Tongue (tissue), 2 donors: ENCODE results near the gene MMD. TPM values are rescaled to one million over a fixed set of nuclear protein-coding genes. Genes with fewer than 3 reads are reported as not detected.
"Not testable (repeated sequence)": the region's sequence is repeated elsewhere in the genome, so short reads cannot be mapped to it uniquely, and the experiment has no call there.

Experiments used
- DNase-seq: peaks from one replicate; pipeline ENCODE4 v3.0.0-alpha.2; 2015
- total RNA-seq: library from RNA; depleted of rRNA; stranded (reverse); fragments of >200 nt; gene quantifications from one replicate; pipeline ENCODE4 v1.2.3, GENCODE V29; 2014

Gene MMD
- total RNA-seq, 1 donor from 2014 or later = 10.3 TPM

DNA sequence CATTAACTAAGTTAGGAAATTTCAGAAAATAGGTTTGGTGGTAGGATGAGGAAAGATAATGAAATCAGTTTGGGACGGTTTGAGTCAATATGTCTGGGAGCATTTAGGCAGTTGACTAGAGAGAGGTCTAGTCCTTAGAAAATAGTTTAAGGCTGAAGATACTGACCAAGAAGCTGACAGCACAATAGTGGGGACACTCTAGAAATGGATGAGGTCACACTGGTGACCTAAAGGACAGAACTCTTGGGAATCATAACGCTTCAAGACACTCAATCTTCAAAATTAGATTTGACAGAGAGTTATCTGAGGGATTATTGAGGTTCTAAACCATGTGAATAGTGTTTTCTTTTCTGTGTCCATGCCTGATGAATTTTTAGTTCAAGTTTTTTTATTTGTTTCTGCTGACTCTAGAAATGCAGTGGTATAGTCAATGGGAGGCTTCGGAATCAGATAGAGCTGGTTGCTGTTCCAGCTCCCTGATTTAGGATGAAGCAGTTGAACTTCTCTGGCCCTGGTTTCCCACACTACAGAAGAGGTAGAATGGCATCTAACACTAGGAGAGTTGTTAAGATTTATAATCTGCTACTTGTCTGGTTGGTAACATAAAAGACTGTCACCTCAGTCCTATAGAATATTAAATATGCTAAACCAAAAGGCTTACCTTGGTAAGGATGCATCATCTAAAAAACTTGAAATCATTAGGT lies 29.7 kb downstream of the MMD start:
- no peak for DNase-seq

DNA sequence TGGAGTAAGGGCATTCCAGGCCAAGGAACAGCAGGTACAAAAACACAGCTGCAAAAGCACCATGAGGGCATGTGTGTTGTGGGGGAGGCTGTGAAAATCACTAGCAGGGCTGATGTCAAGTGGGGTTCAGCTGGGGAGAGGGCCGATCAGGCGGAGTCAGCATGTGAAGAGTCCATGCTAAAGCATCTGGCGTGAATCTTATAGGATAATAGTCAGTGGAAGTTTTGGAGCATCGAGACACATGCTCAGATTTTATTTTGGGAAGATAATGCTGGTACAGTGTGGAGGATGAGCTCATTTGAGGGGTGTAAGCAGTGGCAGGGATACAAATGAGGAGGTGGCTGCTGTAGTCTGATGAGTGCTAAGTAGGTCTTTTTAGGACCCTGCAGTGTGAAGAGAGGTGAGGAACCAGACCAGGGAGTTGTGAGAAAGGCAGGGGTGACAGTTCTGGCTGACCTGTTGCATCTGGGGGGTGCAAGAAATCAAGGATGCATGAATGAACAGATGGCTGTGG lies 30.3 kb downstream of the MMD start:
- no peak for DNase-seq

DNA sequence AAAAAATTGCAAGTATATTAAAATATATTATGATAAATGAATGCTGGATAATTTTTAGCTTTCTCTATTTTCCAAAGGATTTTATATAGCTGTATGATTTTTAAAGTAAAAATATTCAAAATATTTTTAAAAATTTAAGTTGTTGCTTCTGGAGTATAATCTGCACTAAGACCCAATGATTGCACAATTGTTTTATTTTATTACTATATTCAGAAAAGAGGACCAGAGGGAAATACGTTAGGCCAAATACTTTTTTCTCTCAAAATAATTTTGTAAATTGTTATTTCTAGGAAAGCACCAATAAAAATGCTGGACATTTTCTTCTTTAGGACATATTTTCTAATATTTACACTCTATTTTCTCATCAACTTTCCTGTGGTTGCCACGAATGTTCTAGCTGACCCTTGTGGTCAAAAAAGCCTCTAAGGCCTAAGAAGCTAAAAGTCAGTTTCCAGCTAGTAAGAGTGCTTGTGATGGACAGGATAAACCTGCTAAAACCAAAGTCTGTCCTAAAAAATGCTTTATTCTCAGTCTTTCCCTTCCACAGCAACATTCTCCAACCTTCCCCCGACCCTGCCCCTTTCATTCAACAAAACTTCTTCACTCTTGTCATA lies 31.2 kb downstream of the MMD start:
- no peak for DNase-seq

DNA sequence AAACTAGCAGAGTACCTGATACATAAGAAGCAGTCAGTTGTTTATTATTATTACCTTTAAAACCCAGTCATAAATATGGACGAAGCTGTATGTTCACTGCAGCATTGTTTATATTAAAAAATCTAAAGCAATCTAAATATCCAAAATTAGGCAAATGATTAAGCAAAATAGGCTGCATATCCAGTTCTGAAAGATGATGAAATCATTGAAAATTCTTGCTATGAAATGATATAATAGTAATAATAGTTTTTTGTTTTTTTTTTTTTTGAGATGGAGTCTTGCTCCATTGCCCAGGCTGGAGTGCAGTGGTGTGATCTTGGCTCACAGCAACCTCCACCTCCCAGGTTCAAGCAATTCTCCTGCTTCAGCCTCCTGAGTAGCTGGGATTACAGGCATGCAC lies 31.9 kb downstream of the MMD start:
- DNase-seq = not testable (repeated sequence)

DNA sequence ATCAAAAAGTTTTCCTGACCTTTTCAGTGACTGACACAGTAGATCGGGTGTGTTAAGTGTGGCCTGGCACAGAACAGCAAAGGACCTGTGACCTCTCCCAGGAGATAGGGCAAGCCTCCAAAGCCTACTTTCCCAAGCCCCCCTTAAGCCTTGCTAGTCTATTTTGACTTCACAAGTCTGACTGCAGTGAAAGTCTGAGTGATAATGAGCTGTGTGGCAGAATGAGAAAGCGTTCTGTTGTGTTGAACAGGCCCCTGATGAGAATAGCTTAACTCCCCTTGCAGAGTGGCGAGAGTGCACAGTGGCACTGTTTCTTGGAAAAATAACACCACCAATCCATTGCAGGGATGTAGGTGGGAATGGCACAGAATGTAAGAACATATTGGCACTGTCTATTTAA lies 32.8 kb downstream of the MMD start:
- no peak for DNase-seq

DNA sequence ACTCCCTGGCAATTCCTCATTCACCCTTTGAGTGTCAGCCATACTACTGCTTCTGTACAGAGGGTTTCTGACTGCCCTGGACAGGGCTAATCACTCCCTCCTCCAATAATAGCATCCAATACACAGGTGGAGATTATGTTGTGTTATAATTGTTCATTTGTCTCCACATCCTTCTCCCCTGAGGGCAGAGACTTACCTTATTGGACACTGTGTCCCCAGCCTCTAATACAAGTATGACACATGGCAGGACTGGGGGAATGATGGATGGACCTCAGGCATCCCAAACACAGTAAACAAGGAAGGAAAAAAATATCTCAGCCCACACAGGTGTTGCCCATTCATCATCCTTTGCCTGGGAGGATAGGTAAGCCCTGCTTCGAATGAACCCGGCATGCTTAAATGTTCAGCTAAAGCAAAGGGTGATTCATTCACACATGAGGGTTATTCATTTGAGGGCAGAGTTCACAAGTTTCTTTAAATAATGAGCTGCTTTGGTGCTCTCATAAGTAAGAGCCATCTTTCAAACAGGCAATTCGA lies 34.8 kb downstream of the MMD start:
- no peak for DNase-seq

DNA sequence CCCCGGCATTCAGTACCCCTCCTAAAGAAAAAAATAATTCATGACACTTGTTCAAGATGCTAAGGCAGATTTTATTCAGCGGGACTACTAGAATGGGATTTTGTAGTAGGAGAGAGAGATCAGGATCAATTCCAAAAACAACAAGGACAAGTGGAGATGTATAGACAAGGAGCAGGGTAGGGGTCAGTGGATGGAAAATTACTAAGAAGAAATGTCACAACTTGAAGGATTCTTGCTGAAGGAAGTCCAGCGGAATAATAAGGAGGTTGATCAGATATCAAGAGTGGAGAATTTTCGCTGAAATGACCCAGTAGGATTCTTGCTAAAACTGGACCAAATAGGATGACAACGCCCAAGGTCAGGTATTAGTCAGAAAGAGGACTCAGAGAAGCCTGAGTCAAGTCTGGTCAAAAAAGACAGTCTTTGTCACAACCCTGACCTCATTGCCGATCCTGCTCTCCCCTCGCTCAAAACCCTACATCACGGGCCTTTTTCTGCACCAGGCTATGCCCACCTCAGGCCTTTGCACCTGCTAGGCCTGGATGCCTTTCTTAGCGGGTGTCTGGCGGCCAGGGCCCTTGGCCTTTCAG lies 36.9 kb downstream of the MMD start:
- no peak for DNase-seq

DNA sequence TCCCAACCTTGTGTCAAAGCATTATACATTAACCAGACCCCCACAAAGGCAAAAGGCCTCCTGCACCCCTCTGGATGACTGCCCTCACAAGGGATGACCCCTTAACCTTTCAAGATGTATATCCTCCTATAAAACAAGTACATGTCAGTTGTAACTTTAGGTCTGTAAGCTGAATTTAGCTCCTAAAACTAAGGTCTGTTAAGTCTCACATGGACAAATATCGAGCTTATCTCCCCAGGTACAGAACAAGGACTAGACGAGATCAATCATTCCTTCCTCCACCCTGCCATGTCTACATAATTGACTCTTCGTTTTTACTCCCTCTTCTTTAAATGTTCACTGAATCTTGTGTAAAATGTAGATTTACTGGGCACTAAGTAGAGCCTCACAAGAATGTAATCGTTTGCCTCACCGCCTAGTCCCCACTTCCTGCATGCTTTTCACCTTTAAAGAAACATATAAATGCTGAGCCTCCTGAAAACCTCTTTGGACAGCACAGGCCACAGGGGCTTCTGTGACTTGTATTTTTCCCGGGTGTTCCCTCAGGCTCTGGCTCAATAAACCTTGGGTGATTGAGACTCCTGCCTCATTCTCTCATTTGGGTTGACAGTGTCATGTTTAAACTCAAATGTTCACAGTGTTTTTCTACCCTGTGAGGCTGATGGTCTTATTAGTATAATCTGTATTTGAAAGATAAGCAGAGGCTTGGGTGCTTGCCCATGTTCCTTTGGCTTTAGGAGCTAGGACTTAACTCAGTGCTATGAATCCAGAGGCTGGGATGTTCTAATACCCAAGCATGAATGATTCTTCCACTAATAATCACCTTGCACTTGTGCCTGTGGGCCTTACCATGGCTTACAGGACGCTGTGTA lies 37.6 kb downstream of the MMD start:
- no peak for DNase-seq

DNA sequence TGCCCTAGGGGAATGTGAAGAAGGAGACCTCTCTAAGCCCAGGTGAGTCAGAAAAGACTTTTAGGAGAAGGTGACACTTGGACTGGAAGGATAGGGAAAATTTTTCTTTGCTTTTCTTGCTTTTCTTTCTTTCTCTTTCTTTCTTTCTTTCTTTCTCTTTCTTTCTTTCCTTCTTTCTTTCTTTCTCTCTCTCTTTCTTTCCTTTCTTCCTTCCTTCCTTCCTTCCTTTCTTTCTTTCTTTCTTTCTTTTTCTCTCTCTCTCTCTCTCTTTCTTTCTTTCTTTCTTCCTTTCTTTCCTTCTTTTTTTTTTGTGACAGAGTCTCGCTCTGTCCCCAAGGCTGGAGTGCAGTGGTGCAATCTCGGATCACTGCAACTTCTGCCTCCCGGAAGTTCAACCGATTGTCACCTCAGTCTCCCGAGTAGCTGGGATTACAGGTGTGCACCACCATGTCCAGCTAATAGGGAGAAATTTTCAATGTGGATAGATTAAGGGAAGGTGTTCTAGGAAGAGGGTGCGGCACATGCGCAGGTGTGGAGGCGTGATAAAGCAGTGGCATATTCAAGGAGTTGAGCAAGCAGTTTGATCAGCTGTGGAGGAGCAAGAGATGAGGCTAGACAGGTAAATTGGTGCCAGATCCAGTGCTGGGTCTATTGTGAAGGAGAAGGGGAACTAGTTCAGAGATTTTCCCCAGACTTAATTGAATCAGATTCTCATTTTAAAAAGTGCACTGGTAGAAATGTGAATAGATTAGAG lies 40.4 kb downstream of the MMD start:
- DNase-seq = no peak

DNA sequence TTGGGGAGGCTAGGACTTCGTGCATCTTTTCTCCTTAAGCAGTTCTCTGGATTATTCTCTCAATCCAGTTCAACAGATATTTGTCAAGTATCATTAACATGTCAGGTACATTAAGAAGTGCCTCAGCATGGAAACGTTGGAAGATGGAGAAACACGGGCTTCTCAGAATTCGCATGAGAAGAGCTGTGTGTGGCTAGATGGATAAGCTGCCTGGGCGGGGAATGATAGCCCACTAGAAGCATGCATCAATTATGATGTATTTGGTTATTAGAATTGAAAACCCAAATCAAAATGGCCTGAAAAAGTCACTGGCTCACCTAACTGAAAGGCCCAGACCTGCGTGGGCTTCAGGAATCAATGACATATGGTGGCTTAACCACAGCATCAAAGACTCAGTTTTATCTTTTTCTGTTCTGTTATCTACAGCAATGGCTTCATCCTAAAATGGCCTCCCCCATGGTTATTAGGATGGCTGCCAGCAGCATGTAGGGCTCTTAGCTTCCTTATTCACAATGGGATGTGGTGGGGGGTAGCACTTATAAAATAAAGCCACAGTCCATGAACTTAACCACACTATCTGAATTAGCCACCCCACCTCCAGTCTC lies 43.9 kb downstream of the MMD start:
- DNase-seq = no peak

DNA sequence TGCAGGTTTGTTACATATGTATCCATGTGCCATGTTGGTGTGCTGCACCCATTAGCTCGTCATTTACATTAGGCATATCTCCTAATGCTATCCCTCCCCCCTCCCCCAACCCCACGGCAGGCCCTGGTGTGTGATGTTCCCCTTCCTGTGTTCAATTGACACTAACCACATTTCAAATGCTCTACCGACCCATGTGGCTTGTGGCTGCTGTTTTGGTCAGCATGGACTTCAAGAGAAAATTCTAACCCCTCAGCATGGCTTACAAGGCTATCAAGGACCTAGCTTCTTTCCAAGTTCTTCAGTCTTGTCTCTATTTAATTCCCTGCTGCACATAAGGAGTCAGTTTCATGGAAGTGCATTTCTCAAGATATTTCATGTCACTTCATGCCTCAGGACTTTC lies 52.9 kb downstream of the MMD start:
- DNase-seq = no peak

DNA sequence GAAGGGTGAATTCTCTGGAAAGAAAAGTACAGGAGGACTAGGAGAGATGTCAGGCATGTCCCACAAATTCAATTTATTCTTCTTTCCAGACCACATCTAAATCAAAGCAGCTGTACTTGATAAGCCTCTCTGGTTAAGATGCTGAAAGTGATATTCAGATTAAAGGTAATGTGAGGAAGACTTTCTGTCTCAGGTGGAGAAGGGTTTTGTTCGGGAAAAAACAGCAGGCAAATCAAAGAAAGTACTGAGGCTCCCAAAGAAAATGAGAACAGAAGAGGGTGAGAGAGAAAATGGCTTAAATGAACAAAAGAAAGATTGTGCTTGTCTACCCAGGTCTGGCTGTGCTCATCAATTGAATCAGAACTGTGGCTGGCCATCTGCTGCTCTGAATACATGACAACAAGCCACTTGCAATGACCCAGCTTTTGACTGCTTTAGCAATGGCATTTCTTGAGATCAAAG lies 55.6 kb downstream of the MMD start:
- no peak for DNase-seq

DNA sequence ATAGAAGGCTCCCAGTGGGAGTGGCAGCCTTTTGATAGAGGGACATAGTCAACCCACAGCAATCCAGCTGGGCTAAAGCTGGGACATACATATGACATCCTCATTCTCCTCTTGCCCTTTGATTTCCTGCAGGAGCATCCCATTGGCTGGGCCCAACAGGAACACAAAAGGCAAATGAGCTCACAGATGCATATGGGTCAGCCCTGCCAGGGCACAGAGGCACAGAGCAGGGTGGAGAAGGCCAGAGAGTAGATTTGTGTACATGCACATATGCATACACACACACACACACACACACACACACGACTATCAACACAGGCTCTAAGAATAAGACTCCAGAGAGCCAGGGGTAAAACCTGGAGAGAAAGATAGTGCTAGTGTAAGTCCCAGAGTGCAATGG lies 58.6 kb downstream of the MMD start:
- DNase-seq = no peak

DNA sequence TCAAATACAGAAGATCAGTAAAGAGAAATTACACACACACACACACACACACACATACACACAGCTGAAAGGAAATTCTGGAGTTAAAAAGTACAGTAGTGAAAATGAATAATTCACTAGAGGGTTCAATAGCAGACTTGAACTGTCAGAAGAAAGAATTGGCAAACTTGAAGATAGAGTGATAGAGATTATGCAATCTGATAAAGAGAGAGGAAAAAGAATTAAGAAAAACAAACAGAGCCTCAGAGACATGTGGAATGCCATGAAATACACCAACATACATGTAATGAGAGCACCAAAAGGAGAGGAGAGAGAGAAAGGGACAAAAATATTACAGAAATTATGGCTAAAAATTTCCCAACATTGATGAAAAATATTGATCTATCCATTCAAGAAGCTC lies 60.7 kb downstream of the MMD start:
- no peak for DNase-seq

DNA sequence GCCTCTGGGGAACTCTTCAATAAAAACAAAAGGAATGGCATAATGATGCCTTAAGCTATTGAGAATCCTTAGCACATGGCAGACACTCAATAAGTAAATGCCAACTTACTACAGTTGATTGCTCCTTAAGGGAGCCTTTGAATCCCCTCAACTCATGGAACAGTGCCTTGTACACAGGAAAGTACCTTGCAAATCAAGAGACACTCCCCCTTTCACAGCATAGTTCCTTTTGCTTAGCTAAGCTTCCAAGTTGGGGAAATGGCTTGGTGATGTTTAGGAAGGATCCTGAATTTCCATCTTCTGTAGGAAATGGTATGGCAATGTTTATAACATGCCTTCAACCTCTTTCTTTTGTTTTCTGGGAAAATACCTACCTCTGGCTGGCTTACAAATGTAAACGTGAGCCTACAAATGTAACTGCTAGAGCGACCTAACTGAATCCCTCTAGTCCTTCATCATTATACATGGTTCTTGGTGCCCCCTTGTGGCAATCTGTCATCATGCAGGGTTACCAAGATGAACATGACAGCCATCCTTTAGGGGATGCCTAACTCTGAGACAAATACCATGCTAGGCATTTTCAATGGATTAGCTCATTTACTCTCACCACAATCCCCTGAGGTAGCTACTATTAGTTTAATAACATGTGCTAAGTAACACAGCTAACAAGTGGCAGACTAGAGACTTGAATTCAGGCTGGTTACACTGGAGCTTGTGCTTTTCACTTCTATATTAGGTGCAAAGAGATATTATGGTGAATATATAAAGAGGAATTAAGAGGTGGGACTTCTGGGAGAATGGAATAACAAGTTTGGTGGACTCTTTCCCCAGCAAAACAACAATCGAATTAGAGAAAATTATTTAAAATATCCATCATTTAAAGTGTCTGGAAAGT lies 65.0 kb downstream of the MMD start:
- peak; percentile 63 for DNase-seq

DNA sequence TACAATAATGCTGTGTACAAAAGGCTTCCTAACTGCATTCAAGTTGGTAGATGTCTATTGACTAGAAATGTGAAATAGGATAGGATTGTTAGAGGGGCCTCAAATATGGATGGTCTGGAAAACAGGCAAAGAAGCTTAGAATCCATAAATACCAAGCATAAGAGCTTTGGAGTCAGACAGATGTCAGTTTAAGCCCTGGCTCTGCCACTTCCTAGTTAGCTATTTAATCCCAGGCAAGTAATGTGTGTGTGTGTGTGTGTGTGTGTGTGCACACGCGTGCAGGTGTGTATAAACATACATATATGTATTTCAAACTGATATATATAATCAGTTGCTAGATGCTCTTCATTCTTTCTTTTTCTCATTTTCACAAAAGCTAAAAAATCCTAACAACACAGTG lies 66.7 kb downstream of the MMD start:
- DNase-seq = no peak

DNA sequence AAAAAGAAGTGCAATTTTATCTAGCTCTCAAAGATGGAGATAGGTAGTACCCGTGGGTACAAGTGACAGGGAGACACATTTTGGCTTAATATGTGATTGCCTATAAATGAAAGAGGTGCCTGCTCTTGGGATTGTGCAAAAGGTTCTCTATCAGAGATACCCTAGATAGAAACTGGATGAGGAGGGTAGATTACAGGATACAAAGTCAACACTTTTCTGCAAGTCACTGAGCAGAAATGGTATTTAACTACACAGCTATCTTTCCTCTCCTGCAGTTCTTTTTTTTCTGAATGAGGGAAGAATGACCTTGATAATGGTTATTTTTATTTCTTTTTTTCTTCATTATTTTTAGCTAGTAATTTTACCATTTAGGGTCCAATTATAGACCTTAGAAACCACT lies 67.6 kb downstream of the MMD start:
- DNase-seq = no peak

DNA sequence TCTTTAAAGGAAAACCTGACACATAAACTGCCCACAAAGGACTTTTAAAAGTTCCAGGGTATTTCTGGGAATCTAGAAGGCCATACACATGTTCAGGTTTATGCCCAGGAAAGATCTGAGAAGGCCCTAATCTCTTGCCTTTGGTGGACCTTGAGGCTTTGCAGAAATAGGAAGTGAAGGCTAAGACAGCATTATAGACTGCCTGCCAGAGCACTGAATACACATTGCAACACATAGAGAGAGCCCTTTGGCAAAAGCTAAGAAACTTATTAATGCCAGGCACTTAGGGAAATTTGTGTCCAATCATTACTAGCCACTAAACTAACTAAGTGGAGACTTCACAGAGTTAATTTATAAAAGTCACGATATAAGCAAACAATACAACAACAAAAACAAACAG lies 70.4 kb downstream of the MMD start:
- DNase-seq = no peak

DNA sequence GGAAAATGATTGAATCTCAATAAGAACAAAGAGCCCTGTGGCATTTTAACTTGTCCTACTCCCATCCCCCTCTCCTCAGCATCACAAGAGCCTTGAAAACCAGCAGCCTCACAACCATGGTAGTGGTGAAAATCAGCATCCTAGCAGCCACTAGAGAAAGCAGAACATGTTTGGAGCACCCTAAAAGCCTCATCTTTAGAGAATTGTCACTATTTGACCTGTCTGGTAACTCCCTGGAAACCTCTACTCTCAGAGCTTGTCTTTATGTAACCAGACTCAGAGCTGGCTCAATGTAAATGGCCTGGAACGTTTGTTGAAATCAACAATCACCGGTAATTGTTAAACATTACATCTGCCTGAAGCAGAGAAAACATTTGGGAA lies 70.8 kb downstream of the MMD start:
- DNase-seq = no peak

DNA sequence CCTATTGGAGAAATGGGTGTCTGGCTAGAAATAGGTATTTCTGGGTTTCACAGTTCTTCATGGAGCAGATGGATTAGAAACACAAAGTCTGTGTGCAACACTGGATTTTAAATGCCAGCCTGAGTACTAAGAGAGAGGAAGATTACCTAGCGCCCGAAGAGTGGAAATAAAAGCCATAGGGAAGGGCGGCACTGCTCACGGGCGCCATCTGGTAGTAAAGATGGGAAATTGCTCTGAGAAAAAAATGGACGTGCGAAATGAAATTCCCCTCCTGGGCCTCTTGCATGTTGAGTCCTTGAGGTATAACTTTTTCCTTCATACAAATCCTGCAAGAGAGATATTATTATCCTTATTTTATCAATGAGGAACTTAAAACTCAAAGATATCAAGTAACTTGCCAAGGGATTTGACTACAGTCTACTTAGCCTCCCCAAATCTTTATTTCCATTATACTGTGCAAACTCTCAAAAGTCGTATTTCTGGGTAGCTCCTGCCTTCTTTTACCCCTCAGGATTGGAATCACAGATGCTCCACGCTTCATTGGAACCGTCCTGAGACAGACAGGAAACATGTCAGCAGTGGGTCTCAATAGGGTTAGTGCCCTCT lies 72.8 kb downstream of the MMD start:
- DNase-seq = peak; percentile 86
